Measurements from ENCODE around the gene KIFBP. TPM values are rescaled to one million over a fixed set of nuclear protein-coding genes. Genes with fewer than 3 reads are reported as not detected.

KIFBP gene
- total RNA-seq, 1 experiment from 2014 or later: 26.9 TPM

GRCh38 chr10:69014171-69014570 is 25.6 kb downstream of the KIFBP start:
- CTCF ChIA-PET: no interaction called here
- H3K27ac ChIP-seq (ENCODE audit: low read depth, low read length): no peak overlapping the region
- H3K4me3 ChIP-seq (replicated peaks in 1 of 2; ENCODE audit: low read depth in 1 of 2, low read length in 2 of 2): no peak overlapping the region
- no peak for DNase-seq (ENCODE audit: low read depth, low spot score)
- no peaks in the 10 kb centered on the region for H3K79me2 ChIP-seq (ENCODE audit: insufficient read depth, low read length)
- no peak overlapping the region for H3K4me2 ChIP-seq (ENCODE audit: low read length)
- no peak for TF ChIP-seq RAD21 (IDR thresholded peaks at IDR 0.05; ENCODE audit: low read depth)
- H3K9me3 ChIP-seq (ENCODE audit: control insufficient read depth in 1 of 2, insufficient read depth in 1 of 2, low read depth in 1 of 2, low read length in 2 of 2): no peaks in the 10 kb centered on the region
- H3K4me1 ChIP-seq (ENCODE audit: control insufficient read depth in 1 of 2, insufficient read depth in 2 of 2, low read length in 2 of 2): no peaks in the 10 kb centered on the region
- H3K36me3 ChIP-seq (ENCODE audit: control insufficient read depth in 1 of 2, insufficient read depth in 2 of 2, low read length in 2 of 2): peaks cover 0 to 7% of the 10 kb centered on the region in 2 experiments; a peak in 2 of 4 replicates
- POLR2A ChIA-PET: no interaction called here
- no peaks in the 10 kb centered on the region for H3K27me3 ChIP-seq (ENCODE audit: insufficient read depth, low read length)
- no peaks in the 10 kb centered on the region for H4K20me1 ChIP-seq (ENCODE audit: insufficient read depth)
- H3K9ac ChIP-seq (ENCODE audit: low read length): no peak overlapping the region
- intact Hi-C loops (cut with micrococcal nuclease): no loop called here
- ATAC-seq: no peak
- no peak overlapping the region for H2AFZ ChIP-seq (ENCODE audit: low read depth, low read length, poor library complexity, severe bottlenecking)
- RAD21 ChIA-PET (ENCODE audit: low non-redundant PET in 1 of 2, low total read pairs in 2 of 2, uncharacterized antibody in 2 of 2, unreplicated experiment in 2 of 2): no interaction called here
- no TSS peak for BruUV-seq (replicated peaks)
- H3K9me2 ChIP-seq (ENCODE audit: insufficient read depth): no peaks in the 10 kb centered on the region

GRCh38 chr10:69018613-69019012 is 30.0 kb downstream of the KIFBP start:
- intact Hi-C loops (cut with micrococcal nuclease): no loop called here
- no peak overlapping the region for H3K4me2 ChIP-seq (ENCODE audit: low read length)
- BruUV-seq (replicated peaks): no TSS peak
- DNase-seq (ENCODE audit: low read depth, low spot score) (no peak), ATAC-seq (no peak)
- H3K4me3 ChIP-seq (replicated peaks in 1 of 2; ENCODE audit: low read depth in 1 of 2, low read length in 2 of 2): no peak overlapping the region
- no peaks in the 10 kb centered on the region for H4K20me1 ChIP-seq (ENCODE audit: insufficient read depth)
- H2AFZ ChIP-seq (ENCODE audit: low read depth, low read length, poor library complexity, severe bottlenecking): no peak overlapping the region
- TF ChIP-seq ELF1 (IDR thresholded peaks at IDR 0.05; ENCODE audit: borderline replicate concordance, low read depth) (no peak), ZFX (IDR thresholded peaks at IDR 0.05) (no peak)
- no peaks in the 10 kb centered on the region for H3K9me2 ChIP-seq (ENCODE audit: insufficient read depth)
- H3K36me3 ChIP-seq (ENCODE audit: control insufficient read depth in 1 of 2, insufficient read depth in 2 of 2, low read length in 2 of 2): peaks cover 0 to 6% of the 10 kb centered on the region in 2 experiments; a peak in 2 of 4 replicates
- ChIA-PET CTCF (no interaction called here), POLR2A (no interaction called here), RAD21 (ENCODE audit: low non-redundant PET in 1 of 2, low total read pairs in 2 of 2, uncharacterized antibody in 2 of 2, unreplicated experiment in 2 of 2) (no interaction called here)
- H3K9me3 ChIP-seq (ENCODE audit: control insufficient read depth in 1 of 2, insufficient read depth in 1 of 2, low read depth in 1 of 2, low read length in 2 of 2): no peaks in the 10 kb centered on the region
- H3K9ac ChIP-seq (ENCODE audit: low read length): no peak overlapping the region
- H3K27me3 ChIP-seq (ENCODE audit: insufficient read depth, low read length): no peaks in the 10 kb centered on the region
- H3K4me1 ChIP-seq (ENCODE audit: control insufficient read depth in 1 of 2, insufficient read depth in 2 of 2, low read length in 2 of 2): no peaks in the 10 kb centered on the region
- no peak overlapping the region for H3K27ac ChIP-seq (ENCODE audit: low read depth, low read length)
- no peaks in the 10 kb centered on the region for H3K79me2 ChIP-seq (ENCODE audit: insufficient read depth, low read length)

DNA sequence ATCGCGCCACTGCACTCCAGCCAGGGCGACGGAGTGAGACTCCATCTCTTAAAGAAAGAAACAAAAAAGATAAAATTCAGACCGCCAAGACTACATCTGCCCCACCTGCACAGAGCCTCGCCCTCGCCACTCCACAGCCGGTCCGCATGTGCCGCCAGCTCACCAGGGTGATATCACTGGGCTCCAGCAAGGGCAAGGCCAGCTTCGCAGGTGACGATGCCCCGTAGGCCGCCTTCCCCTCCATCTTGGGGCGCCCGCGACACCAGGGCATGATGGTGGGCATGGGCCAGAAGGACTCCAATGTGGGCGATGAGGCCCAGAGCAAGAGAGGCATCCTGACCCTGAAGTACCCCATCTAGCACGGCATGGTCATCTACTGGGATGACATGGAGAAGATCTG is 34.0 kb downstream of the KIFBP start:
- Histone ChIP-seq H3K4me1 (ENCODE audit: control insufficient read depth in 1 of 2, insufficient read depth in 2 of 2, low read length in 2 of 2) (no peaks in the 10 kb centered on the region), H3K4me2 (ENCODE audit: low read length) (no peak overlapping the region), H4K20me1 (ENCODE audit: insufficient read depth) (no peaks in the 10 kb centered on the region), H3K36me3 (ENCODE audit: control insufficient read depth in 1 of 2, insufficient read depth in 2 of 2, low read length in 2 of 2) (no peaks in the 10 kb centered on the region), H3K4me3 (replicated peaks in 1 of 2; ENCODE audit: low read depth in 1 of 2, low read length in 2 of 2) (no peak overlapping the region), H3K27ac (ENCODE audit: low read depth, low read length) (no peak overlapping the region), H3K27me3 (ENCODE audit: insufficient read depth, low read length) (no peaks in the 10 kb centered on the region), H3K9ac (ENCODE audit: low read length) (no peak overlapping the region), H3K79me2 (ENCODE audit: insufficient read depth, low read length) (no peaks in the 10 kb centered on the region), H3K9me3 (ENCODE audit: control insufficient read depth in 1 of 2, insufficient read depth in 1 of 2, low read depth in 1 of 2, low read length in 2 of 2) (no peaks in the 10 kb centered on the region), H2AFZ (ENCODE audit: low read depth, low read length, poor library complexity, severe bottlenecking) (no peak overlapping the region), H3K9me2 (ENCODE audit: insufficient read depth) (no peaks in the 10 kb centered on the region)
- ChIA-PET RAD21 (ENCODE audit: low non-redundant PET in 1 of 2, low total read pairs in 2 of 2, uncharacterized antibody in 2 of 2, unreplicated experiment in 2 of 2) (no interaction called here), CTCF (no interaction called here), POLR2A (no interaction called here)
- TF ChIP-seq, protein P1, sequence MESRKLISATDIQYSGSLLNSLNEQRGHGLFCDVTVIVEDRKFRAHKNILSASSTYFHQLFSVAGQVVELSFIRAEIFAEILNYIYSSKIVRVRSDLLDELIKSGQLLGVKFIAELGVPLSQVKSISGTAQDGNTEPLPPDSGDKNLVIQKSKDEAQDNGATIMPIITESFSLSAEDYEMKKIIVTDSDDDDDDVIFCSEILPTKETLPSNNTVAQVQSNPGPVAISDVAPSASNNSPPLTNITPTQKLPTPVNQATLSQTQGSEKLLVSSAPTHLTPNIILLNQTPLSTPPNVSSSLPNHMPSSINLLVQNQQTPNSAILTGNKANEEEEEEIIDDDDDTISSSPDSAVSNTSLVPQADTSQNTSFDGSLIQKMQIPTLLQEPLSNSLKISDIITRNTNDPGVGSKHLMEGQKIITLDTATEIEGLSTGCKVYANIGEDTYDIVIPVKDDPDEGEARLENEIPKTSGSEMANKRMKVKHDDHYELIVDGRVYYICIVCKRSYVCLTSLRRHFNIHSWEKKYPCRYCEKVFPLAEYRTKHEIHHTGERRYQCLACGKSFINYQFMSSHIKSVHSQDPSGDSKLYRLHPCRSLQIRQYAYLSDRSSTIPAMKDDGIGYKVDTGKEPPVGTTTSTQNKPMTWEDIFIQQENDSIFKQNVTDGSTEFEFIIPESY (IDR thresholded peaks at IDR 0.05; ENCODE audit: extremely low read depth, insufficient replicate concordance, low read length): no peak
- no TSS peak for BruUV-seq (replicated peaks)
- intact Hi-C loops (cut with micrococcal nuclease): no loop called here
- no peak for ATAC-seq
- DNase-seq (ENCODE audit: low read depth, low spot score): no peak
